GM18951 (cell line): ENCODE measurements around the gene GYPC.

Source experiments
- POLR2A ChIP-seq: IDR thresholded peaks from 4 replicates; pipeline ENCODE4 v1.6.1; 2011; ENCODE audit warnings: mild to moderate bottlenecking; ENCODE audit not compliant: insufficient read length, insufficient read depth; ENCODE audit errors: extremely low read depth
- in situ Hi-C: fragments of 300-500 bp; cut with MboI; formaldehyde crosslinking; loops from one replicate; pipeline ENCODE4 v1.12.0; 2022; ENCODE audit warnings: low sequenced_read_pairs, mixed read lengths, inconsistent platforms; ENCODE audit not compliant: unreplicated experiment

Gene GYPC

GRCh38 chr2:126722546-126722945, 66.6 kb downstream of the GYPC start:
- in situ Hi-C loops: no loop called here
- no peak for TF ChIP-seq POLR2A

GRCh38 chr2:126723281-126723815, 67.4 kb downstream of the GYPC start:
- in situ Hi-C loops: no loop called here
- TF ChIP-seq POLR2A: no peak

- in situ Hi-C loops: no loop called here
- no peak for TF ChIP-seq POLR2A
These were observed 69.6 kb downstream of the GYPC start for GRCh38 chr2:126725580-126725979.

- TF ChIP-seq POLR2A: no peak
- in situ Hi-C loops: no loop called here
These were observed 73.9 kb downstream of the GYPC start for GRCh38 chr2:126729896-126730295.

GRCh38 chr2:126730655-126731054, 74.7 kb downstream of the GYPC start:
- in situ Hi-C loops: no loop called here
- TF ChIP-seq POLR2A: no peak

- no peak for TF ChIP-seq POLR2A
- in situ Hi-C loops: no loop called here
These were observed 75.4 kb downstream of the GYPC start for GRCh38 chr2:126731353-126731752.

- in situ Hi-C loops: no loop called here
- TF ChIP-seq POLR2A: no peak
These were observed 76.8 kb downstream of the GYPC start for GRCh38 chr2:126732682-126733245.

- in situ Hi-C loops: no loop called here
- no peak for TF ChIP-seq POLR2A
These were observed 77.8 kb downstream of the GYPC start for GRCh38 chr2:126733795-126734194.

GRCh38 chr2:126736133-126736874, 80.3 kb downstream of the GYPC start:
- TF ChIP-seq POLR2A: no peak
- in situ Hi-C loops: no loop called here

- in situ Hi-C loops: no loop called here
- TF ChIP-seq POLR2A: no peak
These were observed 83.2 kb downstream of the GYPC start for GRCh38 chr2:126739141-126739540.

- no peak for TF ChIP-seq POLR2A
- in situ Hi-C loops: no loop called here
These were observed 88.7 kb downstream of the GYPC start for GRCh38 chr2:126744640-126745039.
